ENCODE data around the gene DGKQ.

GRCh38 chr4:971666-972500 lies 1.5 kb downstream of the DGKQ start:
- TF ChIP-seq YY1 (IDR thresholded peaks at IDR 0.05; ENCODE audit: insufficient read depth, insufficient read length): no peak
- no peak for TF ChIP-seq SUZ12 (IDR thresholded peaks at IDR 0.05; ENCODE audit: extremely low read depth, insufficient read depth, insufficient read length)
- no peak for TF ChIP-seq ZNF274 (IDR thresholded peaks at IDR 0.05; ENCODE audit: low read depth, low read length)

All from NT2/D1 (cell line).